Fibroblast of skin of left biceps (primary cell): ENCODE data around the gene CD300LB.
"Not testable (repeated sequence)": the region's sequence is repeated elsewhere in the genome, so short reads cannot be mapped to it uniquely, and the experiment has no call there.

Experiments used
- DNase-seq, 2 experiments: peaks; one replicate each; pipeline ENCODE4 v3.0.0-alpha.2; 2013; ENCODE audit warnings: low read depth in 2 of 2

Gene CD300LB

DNA sequence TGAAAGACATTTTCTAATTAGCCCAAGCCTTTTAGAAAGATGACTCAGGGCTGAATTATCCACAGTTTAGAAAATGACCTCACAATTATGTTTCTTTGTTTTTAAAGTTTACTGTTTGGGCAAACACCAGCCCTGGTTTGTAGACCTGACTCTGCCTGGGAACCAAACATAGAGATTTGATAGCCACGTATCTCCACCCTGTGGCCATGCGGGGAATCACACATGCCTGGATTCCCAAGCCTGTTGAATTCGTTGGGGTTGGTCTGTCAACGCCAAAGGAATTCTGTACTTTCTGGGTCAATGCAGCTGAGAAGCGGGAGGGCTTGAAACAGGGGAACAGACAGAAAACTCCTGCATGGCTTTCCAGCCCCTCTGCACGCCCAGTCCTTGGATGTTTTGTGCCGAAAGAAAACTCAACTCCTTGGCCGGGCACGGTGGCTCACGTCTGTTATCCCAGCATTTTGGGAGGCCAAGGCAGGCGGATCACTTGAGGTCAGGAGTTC, 37.9 kb downstream of the CD300LB start:
- DNase-seq = peak in 1 of 2 experiments; percentile 9

- no peak for DNase-seq
These were observed 39.6 kb downstream of the CD300LB start for GRCh38 chr17:74491626-74492025.

DNA sequence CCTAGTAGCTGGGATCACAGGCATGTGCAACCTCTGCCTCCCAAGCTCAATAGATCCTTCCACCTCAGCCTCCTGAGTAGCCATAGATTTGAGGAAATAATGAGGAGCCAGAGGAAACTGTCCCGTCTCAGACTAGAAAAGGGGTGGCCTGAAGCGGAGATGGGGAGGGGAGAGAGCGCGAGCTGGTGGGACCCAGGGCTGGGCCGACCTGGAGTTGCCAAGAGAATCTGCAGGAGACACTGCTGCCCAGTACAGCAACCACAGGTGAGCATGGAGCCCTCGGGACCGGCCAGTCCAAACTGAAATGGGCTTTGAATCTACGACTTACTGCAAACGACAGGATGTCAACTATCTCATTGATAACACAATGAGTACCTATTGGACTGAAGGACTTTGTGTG, 40.6 kb downstream of the CD300LB start:
- DNase-seq = no peak

- DNase-seq = not testable (repeated sequence)
These were observed 43.0 kb downstream of the CD300LB start for GRCh38 chr17:74488276-74488675.

- DNase-seq = no peak
These were observed 45.4 kb downstream of the CD300LB start for GRCh38 chr17:74485841-74486240.

GRCh38 chr17:74485022-74485743, 46.1 kb downstream of the CD300LB start:
- DNase-seq = no peak

DNA sequence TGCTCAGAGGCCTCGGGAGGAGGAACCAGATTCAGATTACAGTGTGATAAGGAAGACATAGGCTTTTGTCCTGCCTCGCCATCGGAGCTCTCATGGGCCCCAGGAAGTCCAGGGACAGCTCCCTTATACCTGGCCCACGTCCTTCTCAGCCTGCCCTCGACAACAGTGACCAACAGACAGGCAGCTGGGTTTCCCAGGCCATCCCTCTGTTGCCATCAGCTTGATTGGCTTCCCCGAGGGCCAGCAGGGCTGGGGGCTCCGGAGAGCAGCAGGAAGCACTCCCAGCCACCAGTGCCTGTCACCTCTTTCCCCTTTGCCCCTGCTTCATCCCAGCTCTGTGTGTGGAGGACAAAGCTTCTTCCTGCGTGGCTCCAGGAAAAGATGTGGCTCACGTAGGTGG, 47.2 kb downstream of the CD300LB start:
- DNase-seq = no peak

GRCh38 chr17:74481621-74482020, 49.7 kb downstream of the CD300LB start:
- no peak for DNase-seq

GRCh38 chr17:74480290-74480689, 51.0 kb downstream of the CD300LB start:
- no peak for DNase-seq

GRCh38 chr17:74478420-74479100, 52.7 kb downstream of the CD300LB start:
- no peak for DNase-seq

- no peak for DNase-seq
These were observed 53.9 kb downstream of the CD300LB start for GRCh38 chr17:74477411-74477810.

GRCh38 chr17:74475189-74475588, 56.1 kb downstream of the CD300LB start:
- no peak for DNase-seq

DNA sequence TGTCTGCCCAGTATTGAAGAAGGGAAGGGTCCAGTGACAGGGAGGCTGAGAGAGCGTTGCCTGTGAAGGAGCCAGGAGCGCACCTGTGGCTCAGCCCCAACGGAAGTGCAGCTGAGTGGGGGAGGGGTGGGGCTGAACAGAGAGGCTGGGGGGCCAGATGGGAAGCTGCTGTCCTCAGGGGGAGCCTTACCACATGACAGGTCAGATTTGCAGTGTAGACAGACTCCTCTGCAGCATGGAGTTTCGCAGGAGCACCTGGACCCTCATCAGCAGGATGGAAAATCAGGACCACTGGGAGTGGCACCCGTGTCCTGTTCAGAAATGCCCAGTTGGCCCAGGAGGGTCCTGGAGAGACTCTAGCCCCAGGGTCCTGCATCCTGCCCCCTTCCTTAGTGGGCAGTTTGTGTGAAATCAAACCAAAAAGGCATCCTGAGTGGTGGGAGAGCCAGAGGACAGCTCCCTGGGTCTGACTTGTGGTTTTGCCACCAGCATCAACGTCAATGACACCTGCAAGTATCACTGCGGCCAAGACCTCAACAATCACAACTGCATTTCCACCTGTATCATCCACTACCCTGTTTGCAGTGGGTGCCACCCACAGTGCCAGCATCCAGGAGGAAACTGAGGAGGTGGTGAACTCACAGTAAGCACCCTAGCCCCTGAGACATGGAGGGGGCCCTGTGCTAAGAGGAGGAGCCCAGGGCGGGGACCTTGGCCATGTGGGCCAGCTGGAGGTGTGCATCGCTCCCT, 57.1 kb downstream of the CD300LB start:
- DNase-seq = no peak

DNA sequence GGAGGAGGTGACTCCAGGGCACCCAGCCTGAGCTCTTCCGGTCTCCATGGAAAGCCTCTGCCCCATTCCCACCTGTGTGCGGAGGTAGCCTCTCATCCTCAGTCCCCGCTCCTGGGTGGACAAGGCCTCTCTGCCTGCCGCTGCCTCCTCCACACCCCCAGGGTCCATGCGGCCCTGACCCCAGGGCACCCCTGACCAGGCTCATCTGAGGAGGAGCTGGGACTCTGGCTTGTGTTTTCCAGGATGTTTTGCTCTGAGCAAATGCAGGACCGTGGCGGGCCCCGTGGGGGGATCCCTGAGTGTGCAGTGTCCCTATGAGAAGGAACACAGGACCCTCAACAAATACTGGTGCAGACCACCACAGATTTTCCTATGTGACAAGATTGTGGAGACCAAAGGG, 58.0 kb downstream of the CD300LB start:
- DNase-seq = no peak

DNA sequence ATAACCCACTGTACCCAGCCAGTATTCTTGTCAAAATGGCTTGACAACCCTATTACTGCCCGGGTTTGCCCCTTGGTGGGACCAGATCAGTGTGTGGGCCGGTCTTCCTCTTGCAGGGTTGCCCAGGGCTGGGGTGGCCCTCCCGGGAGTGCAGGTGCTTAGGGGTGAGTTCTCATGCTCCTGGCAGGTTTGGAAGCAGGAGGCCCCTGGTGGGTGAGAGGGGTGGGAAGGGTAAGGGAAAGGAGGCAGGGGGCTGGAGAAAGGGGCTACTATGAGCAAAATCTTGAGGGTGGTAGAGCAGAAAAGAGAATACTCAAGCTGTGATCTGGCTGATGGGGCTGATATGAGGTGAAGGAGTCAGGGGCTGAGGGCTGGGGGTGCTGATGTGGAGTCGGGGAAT, 58.4 kb downstream of the CD300LB start:
- no peak for DNase-seq

- no peak for DNase-seq
These were observed 59.9 kb downstream of the CD300LB start for GRCh38 chr17:74471341-74471740.
